WTC11 (cell line): ENCODE data around the gene TSHZ3.

Experiments
- ATF3 ChIP-seq: sonication (generic); formaldehyde crosslinking; conservative IDR thresholded peaks from 2 replicates; pipeline ENCODE4 v1.8.1; 2022; ENCODE audit warnings: mild to moderate bottlenecking, missing genetic modification reagents
- CBFB ChIP-seq: sonication (generic); formaldehyde crosslinking; IDR thresholded peaks from 2 replicates; pipeline ENCODE4 v1.8.1; 2022; ENCODE audit warnings: mild to moderate bottlenecking, low read depth, missing genetic modification reagents
- CDX4 ChIP-seq: fragments of 250-450 bp; sonication (Bioruptor Pico); IDR thresholded peaks from 2 replicates; pipeline ENCODE4 v1.9.0; 2021; ENCODE audit warnings: moderate library complexity, mild to moderate bottlenecking, inconsistent platforms, borderline replicate concordance
- CREB1 ChIP-seq: sonication (generic); formaldehyde crosslinking; IDR thresholded peaks from 2 replicates; pipeline ENCODE4 v1.8.0; 2023; ENCODE audit warnings: mild to moderate bottlenecking, missing genetic modification reagents
- CTCF ChIP-seq: fragments of 200-600 bp; IDR thresholded peaks from 2 replicates; pipeline ENCODE4 v1.8.0; 2022; ENCODE audit warnings: antibody characterized with exemption
- E2F1 ChIP-seq: sonication (generic); formaldehyde crosslinking; IDR thresholded peaks from 2 replicates; pipeline ENCODE4 v1.8.0; 2022; ENCODE audit warnings: mild to moderate bottlenecking, missing genetic modification reagents
- E2F5 ChIP-seq: sonication (generic); formaldehyde crosslinking; IDR thresholded peaks from 2 replicates; pipeline ENCODE4 v1.8.1; 2022; ENCODE audit warnings: mild to moderate bottlenecking, moderate library complexity, missing genetic modification reagents
- ETV6 ChIP-seq: sonication (generic); formaldehyde crosslinking; IDR thresholded peaks from 2 replicates; pipeline ENCODE4 v1.8.1; 2022; ENCODE audit warnings: mild to moderate bottlenecking, missing genetic modification reagents
- FOXP4 ChIP-seq: sonication (generic); formaldehyde crosslinking; IDR thresholded peaks from 2 replicates; pipeline ENCODE4 v1.8.0; 2022; ENCODE audit warnings: mild to moderate bottlenecking, missing genetic modification reagents
- GRHL2 ChIP-seq: fragments of 250-450 bp; sonication (Bioruptor Pico); IDR thresholded peaks from 2 replicates; pipeline ENCODE4 v1.8.0; 2022; ENCODE audit warnings: mild to moderate bottlenecking, moderate library complexity; ENCODE audit not compliant: insufficient replicate concordance, severe bottlenecking
- NR2C2 ChIP-seq: sonication (generic); formaldehyde crosslinking; IDR thresholded peaks from 2 replicates; pipeline ENCODE4 v1.8.0; 2022; ENCODE audit warnings: mild to moderate bottlenecking, missing genetic modification reagents
- PRDM15 ChIP-seq: sonication (generic); formaldehyde crosslinking; IDR thresholded peaks from 2 replicates; pipeline ENCODE4 v1.8.0; 2022; ENCODE audit warnings: missing genetic modification reagents
- ZBTB43 ChIP-seq: sonication (generic); formaldehyde crosslinking; IDR thresholded peaks from 2 replicates; pipeline ENCODE4 v1.8.1; 2023; ENCODE audit warnings: mild to moderate bottlenecking, missing genetic modification reagents
- ZNF512 ChIP-seq: sonication (generic); formaldehyde crosslinking; IDR thresholded peaks from 2 replicates; pipeline ENCODE4 v1.8.1; 2022; ENCODE audit warnings: missing genetic modification reagents, borderline replicate concordance

GRCh38 chr19:31252441-31252840 lies 96.8 kb downstream of the TSHZ3 start:
- TF ChIP-seq CTCF: no peak
- TF ChIP-seq CREB1: no peak
- no peak for TF ChIP-seq ZBTB43 (CRISPR knock-in tag)
- TF ChIP-seq PRDM15 (CRISPR knock-in tag): no peak
- TF ChIP-seq FOXP4 (CRISPR knock-in tag): no peak
- TF ChIP-seq ATF3: no peak
- TF ChIP-seq GRHL2 (CRISPR knock-in tag): no peak
- TF ChIP-seq ETV6 (CRISPR knock-in tag): no peak
- TF ChIP-seq CBFB (CRISPR knock-in tag): no peak
- TF ChIP-seq CDX4: no peak
- no peak for TF ChIP-seq ZNF512 (CRISPR knock-in tag)
- no peak for TF ChIP-seq E2F1 (CRISPR knock-in tag)
- TF ChIP-seq NR2C2: no peak
- no peak for TF ChIP-seq E2F5
